HCT116 (cell line): ENCODE results near the gene ANKMY2.

Experiments used
- CTCF ChIP-seq, 3 experiments: fragments of 200-600 bp in 1 of 3; sonication (generic) in 1 of 3; IDR thresholded peaks in 2 of 3; conservative IDR thresholded peaks in 1 of 3; 2 replicates each; pipeline ENCODE4 v1.5.1; 2012 to 2017; ENCODE audit warnings: low read depth in 2 of 3, low read length in 2 of 3, antibody characterized with exemption in 1 of 3, borderline replicate concordance in 1 of 3, control low read depth in 1 of 3, mild to moderate bottlenecking in 1 of 3, mixed read lengths in 1 of 3, mixed run types in 1 of 3, moderate library complexity in 1 of 3; ENCODE audit not compliant: insufficient read depth in 1 of 3
- EGR1 ChIP-seq: IDR thresholded peaks from 2 replicates; pipeline ENCODE4 v1.6.1; 2012; ENCODE audit warnings: low read depth
- EZH2 ChIP-seq: fragments of 200-600 bp; sonication (generic); IDR thresholded peaks from 2 replicates; pipeline ENCODE4 v1.6.1; 2017; ENCODE audit warnings: antibody characterized with exemption, mixed run types
- EZH2phosphoT487 ChIP-seq: fragments of 200-600 bp; IDR thresholded peaks from 2 replicates; pipeline ENCODE4 v1.6.1; 2018; ENCODE audit warnings: antibody characterized with exemption, borderline replicate concordance
- FOSL1 ChIP-seq: IDR thresholded peaks from 2 replicates; pipeline ENCODE4 v1.6.1; 2012; ENCODE audit warnings: low read depth
- JUND ChIP-seq: IDR thresholded peaks from 2 replicates; pipeline ENCODE4 v1.6.1; 2012
- MAX ChIP-seq: IDR thresholded peaks from 2 replicates; pipeline ENCODE4 v1.6.1; 2012
- POLR2A ChIP-seq: IDR thresholded peaks from 2 replicates; pipeline ENCODE4 v1.7.0; 2011; ENCODE audit warnings: borderline replicate concordance; ENCODE audit not compliant: insufficient read depth, insufficient read length; ENCODE audit errors: extremely low read depth
- POLR2AphosphoS5 ChIP-seq: IDR thresholded peaks from 2 replicates; pipeline ENCODE4 v1.6.1; 2011; ENCODE audit warnings: mild to moderate bottlenecking, low read depth, low read length, moderate library complexity
- RAD21 ChIP-seq: IDR thresholded peaks from 2 replicates; pipeline ENCODE4 v1.6.1; 2012; ENCODE audit warnings: low read depth, mild to moderate bottlenecking
- REST ChIP-seq: IDR thresholded peaks from 2 replicates; pipeline ENCODE4 v1.6.1; 2012; ENCODE audit warnings: low read depth
- SRF ChIP-seq: IDR thresholded peaks from 2 replicates; pipeline ENCODE4 v1.6.1; 2012; ENCODE audit warnings: low read depth
- YY1 ChIP-seq: IDR thresholded peaks from 2 replicates; pipeline ENCODE4 v1.6.1; 2011; ENCODE audit warnings: low read length, low read depth, moderate library complexity, mild to moderate bottlenecking; ENCODE audit not compliant: insufficient replicate concordance; ENCODE audit errors: extremely low read depth
- ZBTB33 ChIP-seq: IDR thresholded peaks from 2 replicates; pipeline ENCODE4 v1.6.1; 2011; ENCODE audit warnings: mild to moderate bottlenecking, low read length, moderate library complexity; ENCODE audit not compliant: insufficient replicate concordance; ENCODE audit errors: extremely low read depth

- TF ChIP-seq CTCF (IDR thresholded peaks at IDR 0.05 in 2 of 3, conservative IDR thresholded peaks at IDR 0.05 in 1 of 3; ENCODE audit: borderline replicate concordance in 1 of 3, insufficient read depth in 1 of 3, low read depth in 2 of 3, low read length in 2 of 3) (no peak), RAD21 (no peak), REST (no peak), FOSL1 (no peak), POLR2A (no peak), EZH2phosphoT487 (no peak), ZBTB33 (no peak), POLR2AphosphoS5 (no peak), EZH2 (no peak), MAX (no peak), SRF (no peak), EGR1 (no peak), YY1 (no peak), JUND (no peak)
Measured at GRCh38 chr7:16594676-16595075, 50.9 kb downstream of the ANKMY2 start.
